HUES6 (cell line): ENCODE measurements around the gene SLBP.
A peak's percentile ranks its signal among the peaks of the same experiment; 100 is the strongest.

ENCODE experiments used
- H3K27ac ChIP-seq: 2 replicates; pipeline ENCODE4 v1.7.0; 2013; ENCODE audit warnings: low read depth, mild to moderate bottlenecking, low read length, inconsistent platforms
- H3K27me3 ChIP-seq: 2 replicates; pipeline ENCODE4 v1.6.1; 2013; ENCODE audit warnings: low read length; ENCODE audit not compliant: control insufficient read depth, insufficient read depth
- H3K36me3 ChIP-seq: 2 replicates; pipeline ENCODE4 v1.6.1; 2013; ENCODE audit warnings: low read length; ENCODE audit not compliant: control insufficient read depth, insufficient read depth
- H3K4me1 ChIP-seq: 2 replicates; pipeline ENCODE4 v1.6.1; 2013; ENCODE audit warnings: low read length; ENCODE audit not compliant: control insufficient read depth, insufficient read depth
- H3K4me3 ChIP-seq: 2 replicates; pipeline ENCODE4 v1.5.1; 2013; ENCODE audit warnings: low read depth, low read length
- H3K9ac ChIP-seq: one replicate; pipeline ENCODE4 v1.6.1; 2013; ENCODE audit warnings: mild to moderate bottlenecking, low read length
- H3K9me3 ChIP-seq: 2 replicates; pipeline ENCODE4 v1.6.1; 2013; ENCODE audit warnings: low read depth, low read length; ENCODE audit not compliant: control insufficient read depth, insufficient read depth

SLBP gene

GRCh38 chr4:1647432-1647831, 64.7 kb downstream of the SLBP start:
- Histone ChIP-seq H3K4me1 (peaks cover 5% of the 10 kb centered on the region), H3K27me3 (no peaks in the 10 kb centered on the region), H3K36me3 (no peaks in the 10 kb centered on the region), H3K9ac (no peak overlapping the region), H3K9me3 (no peaks in the 10 kb centered on the region), H3K27ac (no peak overlapping the region), H3K4me3 (no peak overlapping the region)

GRCh38 chr4:1646690-1647089, 65.4 kb downstream of the SLBP start:
- H3K4me1 ChIP-seq, result peaks cover 5% of the 10 kb centered on the region
- H3K36me3 ChIP-seq, result no peaks in the 10 kb centered on the region
- no peaks in the 10 kb centered on the region for H3K27me3 ChIP-seq
- H3K4me3 ChIP-seq, result no peak overlapping the region
- no peak overlapping the region for H3K27ac ChIP-seq
- no peak overlapping the region for H3K9ac ChIP-seq
- no peaks in the 10 kb centered on the region for H3K9me3 ChIP-seq

- Histone ChIP-seq H3K4me1 (peaks cover 5% of the 10 kb centered on the region), H3K9me3 (no peaks in the 10 kb centered on the region), H3K9ac (no peak overlapping the region), H3K36me3 (no peaks in the 10 kb centered on the region), H3K27me3 (no peaks in the 10 kb centered on the region), H3K4me3 (no peak overlapping the region), H3K27ac (peak overlapping the region; percentile 37; the same call in 1 of the 2 replicates)
Observed at GRCh38 chr4:1644891-1645657, 67.0 kb downstream of the SLBP start.

- no peaks in the 10 kb centered on the region for H3K27me3 ChIP-seq
- no peak overlapping the region for H3K9ac ChIP-seq
- no peaks in the 10 kb centered on the region for H3K36me3 ChIP-seq
- no peaks in the 10 kb centered on the region for H3K9me3 ChIP-seq
- no peak overlapping the region; the same call in 1 of the 2 replicates for H3K27ac ChIP-seq
- peaks cover 5% of the 10 kb centered on the region for H3K4me1 ChIP-seq
- no peak overlapping the region for H3K4me3 ChIP-seq
Observed at GRCh38 chr4:1643971-1644735, 68.0 kb downstream of the SLBP start.
